Neural cell (in vitro differentiated cells): ENCODE measurements around the gene SUN5. TPM values are rescaled to one million over a fixed set of nuclear protein-coding genes. Genes with fewer than 3 reads are reported as not detected.

Experiments used
- H2AFZ ChIP-seq: fragments of 200-600, 300-800 bp; sonication (generic), shearing (Covaris generic); 2 replicates; pipeline ENCODE4 v1.6.0; 2014; ENCODE audit warnings: low read depth, mild to moderate bottlenecking, antibody characterized with exemption, low read length, moderate library complexity
- H3F3A ChIP-seq: fragments of 200-600 bp; shearing (Covaris generic); 2 replicates; pipeline ENCODE4 v1.6.1; 2016; ENCODE audit warnings: mild to moderate bottlenecking, moderate library complexity, mixed read lengths, antibody characterized with exemption, low read length; ENCODE audit not compliant: insufficient read depth, poor library complexity, severe bottlenecking
- H3K27ac ChIP-seq: fragments of 200-600, 300-800 bp; sonication (generic), shearing (Covaris generic); 2 replicates; pipeline ENCODE4 v1.5.1; 2014; ENCODE audit warnings: mild to moderate bottlenecking, low read length, moderate library complexity
- H3K27me3 ChIP-seq: fragments of 300-800, 200-600 bp; sonication (generic), shearing (Covaris generic); 2 replicates; pipeline ENCODE4 v1.6.0; 2014; ENCODE audit warnings: mild to moderate bottlenecking, low read depth, low read length, moderate library complexity; ENCODE audit not compliant: insufficient read depth
- H3K36me3 ChIP-seq: fragments of 300-800, 200-600 bp; sonication (generic), shearing (Covaris generic); 2 replicates; pipeline ENCODE4 v1.5.1; 2014; ENCODE audit warnings: mild to moderate bottlenecking, antibody characterized with exemption, low read length, moderate library complexity; ENCODE audit not compliant: insufficient read depth
- H3K4me2 ChIP-seq: fragments of 300-800, 200-600 bp; sonication (generic), shearing (Covaris generic); 2 replicates; pipeline ENCODE4 v1.6.0; 2014; ENCODE audit warnings: mild to moderate bottlenecking, low read length
- H3K4me3 ChIP-seq: fragments of 300-800, 200-600 bp; sonication (generic), shearing (Covaris generic); 2 replicates; pipeline ENCODE4 v1.5.1; 2014; ENCODE audit warnings: mild to moderate bottlenecking, low read length, moderate library complexity
- H3K79me2 ChIP-seq: fragments of 200-600 bp; shearing (Covaris generic); replicated peaks from 2 replicates; pipeline ENCODE4 v1.6.0; 2014; ENCODE audit warnings: mild to moderate bottlenecking, low read length, moderate library complexity; ENCODE audit not compliant: insufficient read depth
- H3K9ac ChIP-seq: fragments of 300-800, 200-600 bp; sonication (generic), shearing (Covaris generic); 2 replicates; pipeline ENCODE4 v1.6.1; 2016; ENCODE audit warnings: mild to moderate bottlenecking, low read length, mixed read lengths
- H3K9me2 ChIP-seq: fragments of 200-600 bp; shearing (Covaris generic); 2 replicates; pipeline ENCODE4 v1.6.1; 2016; ENCODE audit warnings: mild to moderate bottlenecking, low read length, mixed read lengths; ENCODE audit not compliant: insufficient read depth
- H3K9me3 ChIP-seq: fragments of 200-600, 300-800 bp; sonication (generic), shearing (Covaris generic); 2 replicates; pipeline ENCODE4 v1.6.1; 2016; ENCODE audit warnings: mild to moderate bottlenecking, mixed run types, low read length, moderate library complexity, mixed read lengths
- H4K20me1 ChIP-seq: fragments of 200-600 bp; shearing (Covaris generic); 2 replicates; pipeline ENCODE4 v1.6.1; 2016; ENCODE audit warnings: mild to moderate bottlenecking, mixed run types; ENCODE audit not compliant: insufficient read depth
- EP300 ChIP-seq: fragments of 450-650 bp; conservative IDR thresholded peaks from 2 replicates; pipeline ENCODE4 v1.6.1; 2014; ENCODE audit warnings: antibody characterized with exemption, mild to moderate bottlenecking, moderate library complexity; ENCODE audit not compliant: poor library complexity, severe bottlenecking
- EZH2 ChIP-seq: fragments of 200-600, 300-800 bp; shearing (Covaris generic), sonication (generic); IDR thresholded peaks from 2 replicates; pipeline ENCODE4 v1.6.1; 2014; ENCODE audit warnings: antibody characterized with exemption, low read length, borderline replicate concordance, mild to moderate bottlenecking; ENCODE audit not compliant: insufficient read depth, poor library complexity, severe bottlenecking
- MXI1 ChIP-seq: fragments of 450-650 bp; conservative IDR thresholded peaks from 2 replicates; pipeline ENCODE4 v1.6.1; 2014; ENCODE audit warnings: antibody characterized with exemption, mild to moderate bottlenecking; ENCODE audit not compliant: poor library complexity, severe bottlenecking
- POLR2AphosphoS5 ChIP-seq: IDR thresholded peaks from 2 replicates; pipeline ENCODE4 v1.6.1; 2012
- RAD21 ChIP-seq: fragments of 450-650 bp; conservative IDR thresholded peaks from 2 replicates; pipeline ENCODE4 v1.6.1; 2014; ENCODE audit warnings: antibody characterized with exemption, mild to moderate bottlenecking, moderate library complexity
- SMC3 ChIP-seq: fragments of 450-650 bp; conservative IDR thresholded peaks from 2 replicates; pipeline ENCODE4 v1.6.1; 2014; ENCODE audit warnings: antibody characterized with exemption, mild to moderate bottlenecking, moderate library complexity; ENCODE audit not compliant: poor library complexity
- TAF1 ChIP-seq: IDR thresholded peaks from 2 replicates; pipeline ENCODE4 v1.6.1; 2012; ENCODE audit warnings: low read depth
- polyA plus RNA-seq: library from polyadenylated mRNA; depleted of rRNA; stranded (reverse); fragments of >200 nt; gene quantifications from 2 replicates; pipeline ENCODE4 v1.2.3, GENCODE V29; 2014
- TF ChIP-seq, protein P1 (sequence below): fragments of 450-650 bp; IDR thresholded peaks from 2 replicates; pipeline ENCODE4 v1.5.1; 2014; ENCODE audit warnings: antibody characterized with exemption, mild to moderate bottlenecking, moderate library complexity; ENCODE audit not compliant: poor library complexity, severe bottlenecking
- TF ChIP-seq, protein P2 (sequence below): IDR thresholded peaks from 2 replicates; pipeline ENCODE4 v1.6.1; 2012; ENCODE audit warnings: borderline replicate concordance

Gene SUN5
- polyA plus RNA-seq, 1 donor from 2014 or later = not detected

GRCh38 chr20:33012327-33013189, 8.3 kb upstream of the SUN5 start:
- H2AFZ ChIP-seq = no peak overlapping the region
- H3K27ac ChIP-seq = no peak overlapping the region
- TF ChIP-seq, protein P1, sequence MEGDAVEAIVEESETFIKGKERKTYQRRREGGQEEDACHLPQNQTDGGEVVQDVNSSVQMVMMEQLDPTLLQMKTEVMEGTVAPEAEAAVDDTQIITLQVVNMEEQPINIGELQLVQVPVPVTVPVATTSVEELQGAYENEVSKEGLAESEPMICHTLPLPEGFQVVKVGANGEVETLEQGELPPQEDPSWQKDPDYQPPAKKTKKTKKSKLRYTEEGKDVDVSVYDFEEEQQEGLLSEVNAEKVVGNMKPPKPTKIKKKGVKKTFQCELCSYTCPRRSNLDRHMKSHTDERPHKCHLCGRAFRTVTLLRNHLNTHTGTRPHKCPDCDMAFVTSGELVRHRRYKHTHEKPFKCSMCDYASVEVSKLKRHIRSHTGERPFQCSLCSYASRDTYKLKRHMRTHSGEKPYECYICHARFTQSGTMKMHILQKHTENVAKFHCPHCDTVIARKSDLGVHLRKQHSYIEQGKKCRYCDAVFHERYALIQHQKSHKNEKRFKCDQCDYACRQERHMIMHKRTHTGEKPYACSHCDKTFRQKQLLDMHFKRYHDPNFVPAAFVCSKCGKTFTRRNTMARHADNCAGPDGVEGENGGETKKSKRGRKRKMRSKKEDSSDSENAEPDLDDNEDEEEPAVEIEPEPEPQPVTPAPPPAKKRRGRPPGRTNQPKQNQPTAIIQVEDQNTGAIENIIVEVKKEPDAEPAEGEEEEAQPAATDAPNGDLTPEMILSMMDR = no peak
- no peak for TF ChIP-seq EP300
- TF ChIP-seq, protein P2, sequence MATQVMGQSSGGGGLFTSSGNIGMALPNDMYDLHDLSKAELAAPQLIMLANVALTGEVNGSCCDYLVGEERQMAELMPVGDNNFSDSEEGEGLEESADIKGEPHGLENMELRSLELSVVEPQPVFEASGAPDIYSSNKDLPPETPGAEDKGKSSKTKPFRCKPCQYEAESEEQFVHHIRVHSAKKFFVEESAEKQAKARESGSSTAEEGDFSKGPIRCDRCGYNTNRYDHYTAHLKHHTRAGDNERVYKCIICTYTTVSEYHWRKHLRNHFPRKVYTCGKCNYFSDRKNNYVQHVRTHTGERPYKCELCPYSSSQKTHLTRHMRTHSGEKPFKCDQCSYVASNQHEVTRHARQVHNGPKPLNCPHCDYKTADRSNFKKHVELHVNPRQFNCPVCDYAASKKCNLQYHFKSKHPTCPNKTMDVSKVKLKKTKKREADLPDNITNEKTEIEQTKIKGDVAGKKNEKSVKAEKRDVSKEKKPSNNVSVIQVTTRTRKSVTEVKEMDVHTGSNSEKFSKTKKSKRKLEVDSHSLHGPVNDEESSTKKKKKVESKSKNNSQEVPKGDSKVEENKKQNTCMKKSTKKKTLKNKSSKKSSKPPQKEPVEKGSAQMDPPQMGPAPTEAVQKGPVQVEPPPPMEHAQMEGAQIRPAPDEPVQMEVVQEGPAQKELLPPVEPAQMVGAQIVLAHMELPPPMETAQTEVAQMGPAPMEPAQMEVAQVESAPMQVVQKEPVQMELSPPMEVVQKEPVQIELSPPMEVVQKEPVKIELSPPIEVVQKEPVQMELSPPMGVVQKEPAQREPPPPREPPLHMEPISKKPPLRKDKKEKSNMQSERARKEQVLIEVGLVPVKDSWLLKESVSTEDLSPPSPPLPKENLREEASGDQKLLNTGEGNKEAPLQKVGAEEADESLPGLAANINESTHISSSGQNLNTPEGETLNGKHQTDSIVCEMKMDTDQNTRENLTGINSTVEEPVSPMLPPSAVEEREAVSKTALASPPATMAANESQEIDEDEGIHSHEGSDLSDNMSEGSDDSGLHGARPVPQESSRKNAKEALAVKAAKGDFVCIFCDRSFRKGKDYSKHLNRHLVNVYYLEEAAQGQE = no peak
- TF ChIP-seq POLR2AphosphoS5 = no peak
- TF ChIP-seq EZH2 = no peak
- TF ChIP-seq SMC3 = no peak
- no peak for TF ChIP-seq MXI1
- no peak for TF ChIP-seq RAD21
- no peak for TF ChIP-seq TAF1
- H4K20me1 ChIP-seq = no peaks in the 10 kb centered on the region
- H3K27me3 ChIP-seq = no peaks in the 10 kb centered on the region
- H3K9ac ChIP-seq = no peak overlapping the region
- no peaks in the 10 kb centered on the region for H3K36me3 ChIP-seq
- H3K9me2 ChIP-seq = no peaks in the 10 kb centered on the region
- no peak overlapping the region for H3K4me3 ChIP-seq
- no peaks in the 10 kb centered on the region for H3F3A ChIP-seq
- no peak overlapping the region for H3K4me2 ChIP-seq
- H3K9me3 ChIP-seq = no peaks in the 10 kb centered on the region
- H3K79me2 ChIP-seq = no peaks in the 10 kb centered on the region

DNA sequence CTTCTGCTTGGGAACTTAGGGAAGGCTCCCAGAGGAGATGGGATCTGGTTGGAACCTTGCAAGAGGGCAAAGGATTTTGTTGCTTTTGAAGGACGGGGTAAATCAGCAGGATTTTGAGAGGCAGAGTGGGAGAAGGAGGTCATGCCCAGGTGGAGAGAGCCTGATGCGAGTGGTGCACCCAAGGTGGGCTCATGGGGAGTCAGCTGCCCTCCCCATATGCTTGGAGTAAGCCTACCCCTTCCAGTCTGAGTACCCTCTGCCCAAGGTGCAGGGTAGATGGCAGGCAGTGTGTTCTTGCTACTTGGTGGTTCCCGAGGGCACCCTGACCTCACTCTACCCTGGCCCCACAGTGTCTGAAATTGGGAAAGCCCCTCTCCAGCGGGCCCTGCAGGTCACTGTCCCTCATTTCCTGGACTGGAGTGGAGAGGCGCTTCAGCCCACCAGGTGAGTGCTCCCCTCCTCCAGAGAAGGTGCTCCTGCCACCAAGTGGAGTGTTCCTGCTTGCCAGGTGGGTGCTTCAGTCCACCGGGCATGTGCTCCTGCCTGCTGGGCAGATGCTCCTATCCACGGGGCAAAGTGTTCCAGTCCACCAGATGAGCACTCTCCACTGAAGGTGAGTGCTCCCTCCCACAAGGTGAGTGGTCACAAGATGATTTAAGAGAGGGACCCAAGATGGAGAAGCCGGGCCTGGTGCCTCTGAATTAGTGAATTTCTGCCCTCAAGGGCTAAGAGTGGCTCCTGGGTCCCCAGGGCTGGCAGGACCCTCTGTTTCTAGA, 6.6 kb upstream of the SUN5 start:
- Histone ChIP-seq H3K9ac (no peak overlapping the region), H3K9me3 (no peaks in the 10 kb centered on the region), H3K79me2 (no peaks in the 10 kb centered on the region), H3F3A (no peaks in the 10 kb centered on the region), H3K4me2 (no peak overlapping the region), H2AFZ (no peak overlapping the region), H3K36me3 (no peaks in the 10 kb centered on the region), H3K27me3 (no peaks in the 10 kb centered on the region), H3K27ac (no peak overlapping the region), H3K4me3 (no peak overlapping the region), H3K9me2 (no peaks in the 10 kb centered on the region), H4K20me1 (no peaks in the 10 kb centered on the region)
- TF ChIP-seq TAF1 (no peak), EP300 (no peak), EZH2 (no peak), SMC3 (no peak), MXI1 (no peak), RAD21 (no peak), POLR2AphosphoS5 (no peak)
- TF ChIP-seq, protein P2 = no peak
- TF ChIP-seq, protein P1 = no peak
